HG03175 (cell line): ENCODE measurements around the gene TBCE.
"Not testable (repeated sequence)": the region's sequence is repeated elsewhere in the genome, so short reads cannot be mapped to it uniquely, and the experiment has no call there.

ENCODE experiments used
- ATAC-seq: cut with Tn5 transposase; IDR thresholded peaks from one replicate; pipeline ENCODE4 v1.9.1; 2021; ENCODE audit warnings: mild to moderate bottlenecking, moderate library complexity; ENCODE audit not compliant: unreplicated experiment

Gene TBCE

DNA sequence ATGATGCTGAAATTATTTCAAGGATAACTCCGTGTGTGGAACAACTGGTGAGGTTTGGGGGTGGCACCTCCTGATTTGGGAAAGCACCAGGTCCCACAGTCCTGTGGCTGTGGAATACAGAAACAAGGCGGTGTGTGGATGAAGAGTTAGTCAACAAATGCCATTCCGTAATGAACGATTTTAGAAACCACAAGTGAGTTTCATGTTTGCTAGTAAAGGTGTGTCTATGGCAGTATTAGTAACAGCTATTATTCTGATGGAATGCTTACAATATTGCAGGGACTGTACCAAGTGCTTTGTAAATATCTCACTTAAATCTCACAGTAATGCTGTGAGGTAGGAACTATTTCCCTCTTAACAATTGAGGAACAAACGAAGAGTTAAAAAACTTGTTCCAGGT, 83.2 kb downstream of the TBCE start:
- ATAC-seq = no peak

DNA sequence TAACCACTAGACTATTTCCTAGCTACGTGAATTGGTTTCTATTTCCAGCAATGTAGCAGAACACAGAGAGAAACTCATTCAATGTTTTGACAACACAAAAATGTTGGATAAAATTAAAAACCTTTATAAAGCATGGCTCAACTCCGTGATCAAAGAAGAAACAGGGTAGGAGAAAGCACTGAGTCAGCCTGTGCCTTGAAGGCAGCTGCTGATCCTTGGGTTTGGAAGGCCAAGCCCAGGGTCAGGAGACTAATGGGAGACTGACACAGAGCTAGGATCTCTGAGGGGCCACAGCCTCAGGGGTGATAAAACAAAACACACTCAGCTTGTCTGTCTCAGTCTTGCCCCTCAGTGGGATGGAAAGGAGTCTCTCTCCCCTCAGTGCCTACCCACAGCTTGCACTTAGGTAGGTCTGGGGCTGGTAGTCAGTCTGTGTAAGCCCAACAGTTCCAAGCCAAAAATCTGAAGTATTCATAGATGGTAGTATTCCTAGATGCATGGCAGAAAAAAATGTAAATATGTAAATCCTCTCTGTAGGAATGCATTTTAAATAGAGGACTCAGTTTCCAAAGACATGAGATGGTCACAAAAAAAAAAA, 83.8 kb downstream of the TBCE start:
- ATAC-seq = no peak

DNA sequence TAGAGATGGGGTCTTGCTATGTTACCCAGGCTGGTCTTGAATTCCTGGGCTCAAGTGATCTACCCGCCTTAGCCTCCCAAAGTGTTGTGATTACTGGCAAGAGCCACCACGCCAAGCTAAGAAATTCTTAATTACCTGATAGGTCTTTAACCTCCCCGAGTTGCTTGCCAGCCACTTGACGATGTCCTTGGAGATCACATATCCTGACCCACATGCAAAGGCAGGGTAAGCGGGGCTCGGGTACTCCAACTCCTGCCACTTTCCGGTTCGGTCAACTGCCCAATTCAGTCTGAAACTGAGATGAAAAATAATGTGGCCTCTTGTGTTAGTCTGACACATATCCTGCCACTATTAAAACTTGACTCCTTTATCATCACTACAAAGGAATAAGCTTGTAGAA, 86.8 kb downstream of the TBCE start:
- ATAC-seq = no peak

DNA sequence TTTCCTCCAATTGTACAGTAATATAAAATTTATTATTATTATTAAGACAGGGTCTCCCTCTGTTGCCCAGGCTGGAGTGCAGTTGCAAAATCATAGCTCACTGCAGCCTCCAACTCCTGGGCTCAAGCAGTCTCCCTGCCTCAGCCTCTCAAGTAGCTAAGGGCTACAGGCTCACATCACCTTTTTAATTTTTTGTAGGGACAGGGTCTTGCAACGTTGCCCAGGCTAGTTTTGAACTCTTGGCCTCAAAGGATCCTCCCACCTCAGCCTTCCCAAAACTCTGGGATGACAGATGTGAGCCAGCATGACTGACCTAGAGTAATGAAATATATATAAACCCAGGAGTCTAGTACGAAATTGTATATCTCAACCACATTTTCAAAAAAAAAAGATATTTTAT, 87.9 kb downstream of the TBCE start:
- no peak for ATAC-seq

DNA sequence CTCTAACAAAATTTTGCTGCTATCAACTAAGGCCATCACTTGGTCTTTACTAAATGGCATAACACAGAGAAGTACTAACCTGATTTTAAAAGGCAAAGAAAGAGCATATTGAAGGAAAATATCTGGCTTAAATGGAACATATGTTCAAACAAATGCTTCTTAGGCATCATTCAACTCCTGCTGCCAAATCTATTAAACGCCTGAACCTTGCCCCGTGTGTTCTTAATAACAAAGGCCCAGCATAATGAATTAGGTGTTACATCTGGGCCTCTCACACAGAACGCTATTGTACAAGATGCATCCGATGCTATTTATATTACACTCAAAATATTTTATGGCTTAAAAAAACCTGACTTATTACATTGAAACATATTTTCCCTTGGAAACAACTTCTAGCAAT, 88.6 kb downstream of the TBCE start:
- no peak for ATAC-seq

DNA sequence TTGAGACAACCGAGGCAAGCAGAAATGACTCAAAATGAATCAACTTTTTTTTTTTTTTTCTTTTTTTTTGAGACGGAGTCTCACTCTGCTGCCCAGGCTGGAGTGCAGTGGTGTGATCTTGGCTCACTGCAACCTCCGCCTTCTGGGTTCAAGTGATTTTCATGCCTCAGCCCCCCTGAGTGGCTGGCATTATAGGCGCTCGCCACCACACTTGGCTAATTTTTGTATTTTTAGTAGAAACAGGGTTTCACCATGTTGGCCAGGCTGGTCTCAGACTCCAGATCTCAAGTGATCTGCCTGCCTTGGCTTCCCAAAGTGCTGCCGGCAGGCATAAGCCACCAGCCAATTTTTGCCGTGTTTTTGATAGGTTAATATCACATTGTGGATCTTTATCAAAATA, 90.6 kb downstream of the TBCE start:
- ATAC-seq = not testable (repeated sequence)

DNA sequence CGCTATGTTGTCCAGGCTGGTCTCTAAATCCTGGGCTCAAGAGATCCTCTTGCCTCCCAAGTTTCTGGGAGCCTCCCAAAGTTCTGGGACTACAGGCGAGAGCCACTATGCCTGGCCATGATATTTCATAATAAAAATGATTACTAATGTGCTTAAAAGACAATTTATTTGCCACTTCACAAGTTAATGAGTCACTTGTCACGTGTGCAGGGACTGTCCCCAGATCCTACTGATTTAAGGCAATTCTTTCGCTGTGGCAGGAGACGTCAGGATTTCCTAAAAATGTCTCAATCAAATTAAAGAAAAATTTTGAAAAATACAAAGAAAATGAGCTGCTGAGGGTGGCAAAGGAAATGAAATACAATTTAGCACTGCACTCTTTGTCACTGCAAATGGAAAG, 93.5 kb downstream of the TBCE start:
- no peak for ATAC-seq

DNA sequence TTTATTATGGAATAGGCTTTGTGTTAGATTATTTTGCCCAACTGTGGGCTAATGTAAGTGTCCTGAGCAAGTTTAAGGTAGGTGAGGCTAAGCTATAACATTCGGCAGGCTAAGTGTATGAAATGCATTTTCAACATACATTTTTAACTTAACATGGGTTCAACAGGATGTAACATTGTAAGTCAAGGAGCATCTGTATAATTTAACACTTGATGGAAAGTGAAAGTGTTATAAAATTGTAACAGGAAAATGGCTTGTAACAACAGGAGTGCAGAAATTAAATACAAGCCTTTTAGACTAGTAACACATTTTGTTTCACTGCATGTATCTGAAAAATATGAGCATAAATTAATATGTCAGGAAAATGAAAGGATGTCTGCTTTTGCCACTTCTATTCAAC, 94.7 kb downstream of the TBCE start:
- ATAC-seq = no peak

DNA sequence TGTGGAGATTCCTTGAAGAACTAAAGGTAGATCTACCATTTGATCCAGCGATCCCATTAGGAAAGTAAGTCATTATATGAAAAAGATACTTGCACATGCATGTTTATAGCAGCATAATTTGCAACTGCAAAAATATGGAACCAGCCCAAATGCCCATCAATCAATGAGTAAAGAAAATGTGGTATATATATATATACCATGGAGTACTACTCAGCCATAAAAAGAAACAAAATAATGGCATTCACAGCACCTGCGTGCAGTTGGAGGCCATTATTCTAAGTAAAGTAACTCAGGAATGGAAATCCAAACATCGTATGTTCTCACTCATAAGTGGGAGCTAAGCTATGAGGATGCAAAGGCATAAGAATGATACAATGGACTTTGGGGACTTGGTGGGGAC, 95.6 kb downstream of the TBCE start:
- not testable (repeated sequence) for ATAC-seq

DNA sequence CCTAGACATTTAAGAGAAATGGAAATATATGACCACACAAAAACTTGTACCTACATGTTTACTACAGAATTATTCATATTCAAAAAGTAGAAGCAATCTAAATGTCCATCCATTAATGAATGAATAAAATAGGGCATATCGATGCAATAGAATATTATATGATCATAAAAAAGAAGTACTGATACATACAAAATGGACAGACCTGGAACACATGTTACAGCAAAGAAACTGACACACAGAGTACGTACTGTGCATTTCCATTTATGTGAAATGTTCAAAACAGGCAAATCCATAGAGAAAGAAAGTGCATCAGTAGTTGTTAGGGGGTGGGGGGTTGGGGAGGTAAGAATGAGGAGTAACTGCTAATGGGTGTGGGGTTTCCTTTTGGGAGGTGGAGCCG, 97.8 kb downstream of the TBCE start:
- no peak for ATAC-seq

DNA sequence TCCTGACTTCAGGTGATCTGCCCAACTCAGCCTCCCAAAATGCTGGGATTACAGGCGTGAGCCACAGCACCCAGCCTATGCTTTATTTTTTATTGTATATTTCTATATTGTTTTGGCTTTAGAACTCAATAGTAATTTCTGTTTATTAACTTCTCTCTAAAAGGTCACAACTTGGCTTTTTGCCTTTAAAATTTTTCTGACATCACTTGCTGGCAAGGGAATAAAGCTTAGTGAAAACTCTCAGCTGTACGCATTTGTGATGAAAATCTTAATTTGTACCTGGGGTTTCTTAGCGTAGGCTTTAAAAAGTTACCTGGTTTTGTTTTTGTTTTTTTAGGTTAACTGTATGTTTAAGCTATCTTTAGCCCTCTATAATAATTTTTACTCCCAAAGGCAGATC, 100.8 kb downstream of the TBCE start:
- ATAC-seq = no peak

DNA sequence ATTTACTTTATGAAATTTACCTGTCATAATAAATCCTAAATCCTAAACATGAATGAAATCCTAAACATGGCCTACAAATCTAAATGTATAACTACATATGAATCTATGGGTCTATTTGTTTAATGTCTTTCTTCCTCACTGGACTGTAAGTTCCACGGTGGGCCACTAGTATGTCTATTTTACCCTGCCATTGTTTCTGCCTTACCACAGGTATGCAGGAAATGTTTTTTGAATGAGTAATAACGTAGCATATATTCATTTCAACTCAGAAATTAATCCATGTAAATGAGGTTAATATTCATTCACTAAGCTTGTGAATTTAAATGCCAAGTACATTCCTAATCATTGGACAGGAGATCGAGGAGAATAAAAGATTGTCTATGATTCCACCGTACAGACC, 101.7 kb downstream of the TBCE start:
- ATAC-seq = no peak

DNA sequence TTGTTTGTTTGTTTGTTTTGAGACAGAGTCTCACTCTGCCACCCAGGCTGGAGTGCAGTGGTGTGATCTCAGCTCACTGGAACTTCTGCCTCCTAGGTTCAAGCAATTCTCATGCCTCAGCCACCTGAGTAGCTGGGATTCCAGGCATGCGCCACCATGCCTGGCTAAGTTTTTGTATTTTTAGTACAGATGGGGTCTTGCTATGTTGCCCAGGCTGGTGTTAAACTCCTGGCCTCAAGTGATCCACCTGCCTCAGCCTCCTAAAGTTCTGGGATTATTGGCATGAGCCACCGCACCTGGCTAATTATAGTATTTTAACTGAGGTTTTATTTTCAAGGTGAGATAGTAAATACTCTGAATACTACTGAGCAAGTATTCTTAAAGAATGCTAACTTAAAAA, 102.7 kb downstream of the TBCE start:
- ATAC-seq = not testable (repeated sequence)

DNA sequence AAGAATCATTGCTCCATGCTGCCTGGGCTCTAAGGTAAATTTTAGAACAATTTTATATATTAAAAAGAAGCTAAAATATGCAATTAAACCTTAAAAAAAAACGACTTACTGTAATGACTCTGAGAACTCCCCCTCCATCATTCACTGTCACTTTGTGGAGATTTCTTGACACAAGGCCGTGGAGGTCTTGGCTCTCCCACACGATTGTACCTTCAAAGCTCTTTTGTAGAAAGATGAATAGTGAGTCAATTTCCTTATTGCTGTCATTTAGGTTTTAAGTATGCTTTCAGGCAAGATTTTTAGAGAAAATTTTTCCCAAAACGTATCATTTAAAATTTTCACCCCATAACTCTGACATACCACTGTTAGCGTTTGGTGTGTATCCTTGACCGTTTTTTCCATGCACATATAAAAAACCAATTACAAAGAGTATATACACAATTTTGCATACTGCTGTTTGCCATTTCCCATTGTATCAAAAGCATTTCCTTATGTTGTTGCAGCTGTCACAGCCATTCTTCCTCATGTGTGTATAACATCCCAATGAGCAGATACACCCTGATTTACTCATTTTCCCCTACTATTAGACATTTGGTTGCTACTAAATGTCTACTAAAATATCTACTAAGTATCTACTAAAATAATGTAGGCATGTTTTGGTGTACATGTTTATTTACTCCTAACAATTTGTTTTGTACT, 103.7 kb downstream of the TBCE start:
- ATAC-seq = no peak

DNA sequence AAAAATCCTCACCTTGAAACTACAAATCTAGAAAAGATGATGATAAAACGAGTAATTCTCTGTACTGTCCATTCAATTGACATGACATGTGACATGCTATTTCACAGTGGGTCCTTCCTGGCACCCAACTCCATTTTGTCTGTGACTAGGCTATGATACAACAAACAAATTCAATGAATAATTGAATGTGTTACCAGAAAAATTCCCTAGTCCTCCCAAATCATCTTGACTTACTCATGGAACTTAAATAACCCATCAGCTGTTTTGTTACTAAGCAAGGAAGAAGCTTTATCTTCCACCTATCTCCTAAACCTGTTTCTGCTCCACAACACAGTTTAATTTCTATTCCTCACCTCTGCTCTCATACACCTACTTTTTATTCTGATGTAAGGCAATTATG, 106.6 kb downstream of the TBCE start:
- no peak for ATAC-seq

DNA sequence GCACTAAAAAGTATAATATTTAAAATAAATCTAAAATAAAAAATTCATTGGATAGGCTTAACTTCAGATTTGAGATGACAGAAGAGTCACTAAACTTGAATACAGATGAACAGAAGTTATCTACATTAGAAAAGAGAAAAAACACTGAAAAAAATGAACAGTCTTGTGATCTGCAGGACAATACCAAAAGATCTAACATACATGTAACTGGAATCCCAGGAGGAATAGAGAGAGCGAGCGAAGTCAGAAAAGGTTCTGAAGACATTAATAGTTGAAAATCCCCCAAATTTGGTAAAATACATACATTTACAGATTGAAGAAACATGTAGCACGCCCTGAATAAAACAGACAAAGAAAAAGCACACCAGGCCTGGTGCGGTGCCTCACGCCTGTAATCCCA, 115.9 kb downstream of the TBCE start:
- no peak for ATAC-seq

DNA sequence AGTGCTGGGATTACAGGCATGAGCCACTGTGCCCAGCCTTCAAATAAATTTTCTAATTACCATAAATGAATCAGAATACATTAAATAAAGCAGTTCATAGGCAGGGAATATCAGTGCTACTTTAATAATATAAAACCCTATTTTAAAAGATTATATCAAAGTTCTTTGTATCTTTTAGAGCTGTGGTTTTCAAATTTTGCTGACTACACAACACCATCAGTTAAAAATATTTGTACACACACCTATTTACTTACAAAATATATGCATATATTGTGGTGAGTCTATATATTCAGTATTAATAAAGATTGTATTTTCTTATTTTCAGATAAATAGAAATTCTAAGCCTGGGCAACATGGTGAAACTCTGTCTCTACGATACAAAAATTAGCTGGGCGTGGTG, 118.3 kb downstream of the TBCE start:
- no peak for ATAC-seq

DNA sequence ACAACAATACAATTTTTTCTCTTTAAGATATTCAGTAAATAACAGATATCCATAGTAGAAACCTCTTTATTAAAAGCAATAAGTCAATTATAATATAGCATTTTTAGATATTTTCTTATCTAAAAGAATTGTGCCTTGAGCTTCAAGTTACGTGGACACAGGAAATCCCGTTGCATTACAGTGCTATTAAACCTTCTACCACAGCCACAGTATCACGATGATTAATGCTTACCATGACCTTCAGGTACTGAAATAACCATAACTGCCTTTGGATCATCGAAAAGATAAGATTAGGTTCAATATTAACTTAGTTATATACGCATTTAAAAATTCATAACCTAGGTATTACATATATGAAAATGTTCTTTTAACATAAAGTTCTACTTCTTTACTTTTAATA, 119.1 kb downstream of the TBCE start:
- ATAC-seq = no peak

DNA sequence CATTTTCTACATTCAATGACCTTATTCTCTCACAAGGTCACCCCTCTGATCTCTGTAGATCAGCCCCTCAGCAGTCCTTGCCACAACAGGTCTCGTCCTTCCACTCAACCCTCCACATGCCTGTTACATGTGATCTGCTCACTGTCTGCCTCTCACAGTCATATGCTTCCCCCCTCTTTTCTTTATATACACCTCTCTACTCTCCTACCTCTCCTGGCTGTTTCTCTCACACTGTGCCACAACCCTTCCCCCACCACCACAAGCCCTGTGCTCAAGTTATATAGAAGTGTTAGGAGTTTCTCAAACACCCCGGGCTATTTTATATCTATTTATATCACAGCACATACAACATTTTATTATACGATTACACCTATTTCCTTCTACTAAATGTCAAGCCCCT, 124.4 kb downstream of the TBCE start:
- no peak for ATAC-seq

DNA sequence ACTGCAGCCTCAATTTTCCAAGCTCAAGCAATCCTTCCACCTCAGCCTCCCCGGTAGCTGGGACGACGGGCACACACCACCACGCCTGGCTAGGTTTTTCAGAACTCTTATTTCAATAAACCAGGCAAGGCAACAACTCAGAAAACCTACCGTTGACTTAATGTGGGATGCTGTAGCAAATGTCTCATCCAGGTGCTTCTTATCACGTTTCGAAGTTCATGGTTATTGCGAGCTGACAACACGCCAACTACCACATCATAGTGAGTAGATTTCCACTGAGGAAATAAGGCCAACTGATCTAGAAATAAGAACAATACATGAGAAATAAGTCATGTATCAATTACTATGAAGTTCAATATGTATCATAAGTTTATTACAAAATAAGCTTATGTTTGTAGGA, 127.3 kb downstream of the TBCE start:
- no peak for ATAC-seq

DNA sequence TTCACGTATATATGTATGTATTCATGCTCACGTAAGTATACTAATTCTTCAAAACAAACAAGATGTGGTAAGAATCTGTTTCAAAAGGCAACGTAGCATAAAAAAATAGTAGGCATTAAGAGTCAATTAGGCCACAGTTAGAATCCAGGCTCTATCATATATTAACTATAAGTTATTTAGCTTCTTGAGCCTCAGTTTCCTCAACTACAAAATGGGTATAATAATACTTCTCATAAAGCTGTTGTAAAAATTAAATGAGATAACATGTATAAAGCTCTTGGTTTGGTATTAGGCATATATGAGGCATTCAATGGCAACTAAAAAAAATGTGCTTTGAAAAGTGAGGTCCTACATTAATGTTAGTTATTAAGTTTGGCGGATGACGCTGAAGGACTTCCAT, 127.8 kb downstream of the TBCE start:
- no peak for ATAC-seq

DNA sequence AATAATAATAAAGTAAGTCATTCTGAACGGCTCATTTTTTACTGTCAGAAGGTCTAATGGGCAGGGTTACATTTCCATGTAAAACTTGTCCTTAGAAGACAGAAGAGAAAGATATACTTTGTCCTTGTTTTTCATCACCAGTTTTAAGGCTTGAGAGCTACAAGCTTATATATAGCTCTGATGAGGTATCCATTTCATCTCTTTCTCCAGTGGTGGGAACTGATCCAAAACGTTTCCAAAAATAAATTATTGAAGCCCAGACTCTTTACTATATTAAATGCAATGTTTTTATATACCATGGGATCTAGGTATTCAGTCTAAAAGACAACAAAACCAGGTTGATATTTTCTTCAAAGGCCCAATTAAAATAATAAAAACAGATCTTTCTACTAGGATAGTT, 128.3 kb downstream of the TBCE start:
- ATAC-seq = no peak

DNA sequence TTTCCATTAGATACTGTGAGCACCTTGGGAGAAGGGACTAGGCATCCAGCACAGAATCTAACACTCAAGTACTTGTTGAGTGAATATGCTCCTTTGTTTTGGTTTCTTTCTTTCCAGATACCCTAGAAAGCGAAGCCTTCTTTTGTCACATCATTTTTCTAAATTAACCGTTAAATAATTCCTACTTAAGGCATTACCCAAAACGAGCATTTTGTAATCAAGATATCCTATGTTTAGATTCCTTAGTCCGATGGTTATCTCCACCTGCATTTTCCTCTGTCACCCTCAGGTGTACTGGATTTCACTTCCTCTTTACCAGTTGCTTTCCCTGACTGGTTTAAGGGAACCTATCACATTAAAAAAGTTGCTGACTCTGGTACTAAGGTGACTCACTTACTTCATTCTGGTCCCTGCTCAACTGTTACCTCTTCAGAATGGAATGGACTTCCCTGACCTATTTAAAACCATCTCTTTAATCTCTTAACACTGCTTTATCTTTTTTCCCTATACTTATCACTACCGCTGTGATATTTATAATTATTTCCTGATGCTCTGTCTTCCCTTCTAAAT, 133.8 kb downstream of the TBCE start:
- no peak for ATAC-seq
